Activated naive CD8-positive, alpha-beta T cell treated with anti-CD3 and anti-CD28 coated beads, Interleukin-2, amount 50 U/mL, for 24 hours (primary cell): ENCODE data around the gene CPLANE1.
"Not testable (repeated sequence)": the region's sequence is repeated elsewhere in the genome, so short reads cannot be mapped to it uniquely, and the experiment has no call there.

Source experiments
- ATAC-seq: fragments of 150-1000 bp; cut with Tn5 transposase; one replicate; pipeline ENCODE4 v1.10.0; 2021
- DNase-seq: peaks from one replicate; pipeline ENCODE4 v3.0.0; 2021
- H3K27ac Mint-ChIP-seq: one replicate; pipeline ENCODE4 v1.8.0; 2021; ENCODE audit warnings: mild to moderate bottlenecking, mixed read lengths
- H3K27me3 Mint-ChIP-seq: one replicate; pipeline ENCODE4 v1.8.0; 2021; ENCODE audit warnings: mixed read lengths
- H3K36me3 Mint-ChIP-seq: one replicate; pipeline ENCODE4 v1.8.0; 2021; ENCODE audit warnings: low read depth, mixed read lengths
- H3K4me1 Mint-ChIP-seq: one replicate; pipeline ENCODE4 v1.8.0; 2021; ENCODE audit warnings: mixed read lengths
- H3K4me3 Mint-ChIP-seq: one replicate; pipeline ENCODE4 v1.8.0; 2021; ENCODE audit warnings: mild to moderate bottlenecking, moderate library complexity, mixed read lengths
- H3K9me3 Mint-ChIP-seq: one replicate; pipeline ENCODE4 v1.8.0; 2021; ENCODE audit warnings: mixed read lengths

CPLANE1 gene

DNA sequence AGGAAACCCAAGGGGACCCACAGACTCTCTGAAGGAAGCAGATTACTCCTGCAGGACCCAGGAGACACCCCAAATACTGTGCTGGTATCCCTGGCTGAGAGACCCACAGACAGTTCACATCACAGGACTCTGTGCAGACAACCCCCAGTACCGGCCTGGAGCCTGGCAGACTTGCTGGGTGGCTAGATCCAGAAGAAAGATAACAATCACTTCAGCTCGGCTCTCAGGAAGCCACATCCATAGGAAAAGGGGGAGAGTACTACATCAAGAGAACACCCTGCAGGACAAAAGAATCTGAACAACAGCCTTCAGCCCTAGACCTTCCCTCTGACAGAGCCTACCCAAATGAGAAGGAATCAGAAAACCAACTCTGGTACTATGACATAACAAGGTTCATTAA, 166.2 kb downstream of the CPLANE1 start:
- H3K36me3 Mint-ChIP-seq: peaks cover 28% of the 10 kb centered on the region
- not testable (repeated sequence) for H3K27ac Mint-ChIP-seq, H3K27me3 Mint-ChIP-seq, ATAC-seq, H3K4me3 Mint-ChIP-seq, H3K4me1 Mint-ChIP-seq, DNase-seq, H3K9me3 Mint-ChIP-seq

DNA sequence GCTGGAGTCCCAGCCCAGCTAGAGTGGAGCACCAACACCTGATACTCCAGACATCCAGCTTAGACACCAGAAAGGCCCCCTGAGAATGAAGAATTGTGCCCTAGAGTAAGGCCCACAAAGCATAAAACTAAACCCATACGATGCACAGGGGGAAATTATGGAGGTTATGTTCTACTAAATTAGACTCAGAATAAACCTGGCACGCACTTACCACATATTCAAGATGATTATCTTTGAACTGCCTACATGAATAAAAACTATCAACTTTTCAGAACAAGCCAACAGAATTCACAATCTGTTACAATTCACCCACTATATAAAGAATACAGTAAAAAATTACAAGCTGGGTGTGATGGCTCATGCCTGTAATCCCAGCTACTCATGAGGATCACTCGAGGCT, 168.5 kb downstream of the CPLANE1 start:
- ATAC-seq: no peak
- DNase-seq: no peak
- H3K27ac Mint-ChIP-seq: no peak overlapping the region
- no peaks in the 10 kb centered on the region for H3K27me3 Mint-ChIP-seq
- H3K36me3 Mint-ChIP-seq: peaks cover 18% of the 10 kb centered on the region
- no peak overlapping the region for H3K4me3 Mint-ChIP-seq
- H3K9me3 Mint-ChIP-seq: no peaks in the 10 kb centered on the region
- no peaks in the 10 kb centered on the region for H3K4me1 Mint-ChIP-seq

DNA sequence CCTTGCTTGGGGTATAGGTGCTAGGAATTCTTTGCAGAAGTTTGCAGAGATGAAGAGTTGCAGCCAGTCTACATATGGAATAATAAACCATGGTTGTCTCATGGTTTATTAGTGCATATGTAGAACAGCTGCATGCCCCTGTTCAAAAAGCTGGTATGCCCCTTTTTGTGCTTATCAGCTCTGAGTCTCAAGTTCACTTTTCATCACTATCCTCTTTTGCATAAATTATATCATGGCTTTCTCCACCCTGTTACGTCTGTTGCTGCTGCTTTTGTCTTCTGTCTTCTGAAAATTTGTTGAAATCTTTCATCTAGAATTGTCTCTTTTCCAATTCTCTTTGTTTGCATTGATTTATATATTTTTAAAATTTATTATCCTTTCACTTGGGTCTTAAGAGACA, 172.0 kb downstream of the CPLANE1 start:
- H3K27me3 Mint-ChIP-seq: no peaks in the 10 kb centered on the region

DNA sequence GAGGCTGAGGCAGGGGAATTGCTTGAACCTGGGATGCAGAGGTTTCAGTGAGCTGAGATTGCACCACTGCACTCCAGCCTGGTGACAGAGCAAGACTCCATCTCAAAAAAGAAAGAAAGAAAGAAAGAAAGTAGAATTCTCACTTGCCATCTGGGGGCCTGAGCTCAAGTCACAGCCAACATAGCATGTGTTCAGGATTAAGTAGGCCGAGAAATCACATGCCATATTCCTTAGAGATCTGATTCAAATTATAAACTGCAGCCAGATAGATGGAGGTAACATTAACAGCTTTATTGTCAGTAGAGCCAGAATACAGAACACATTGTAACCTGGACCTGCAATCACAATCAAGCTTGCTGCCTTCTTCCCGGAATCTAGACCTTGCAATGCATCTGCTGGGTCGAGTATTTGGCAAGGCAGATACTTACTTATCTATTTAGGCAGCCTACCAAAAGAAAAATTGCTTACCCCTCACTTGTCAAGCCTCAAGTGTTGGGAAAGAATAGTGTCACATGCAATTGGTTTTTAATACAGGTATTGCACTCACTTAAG, 173.7 kb downstream of the CPLANE1 start:
- ATAC-seq (no peak), DNase-seq (no peak)
- H3K4me1 Mint-ChIP-seq: no peaks in the 10 kb centered on the region
- H3K27ac Mint-ChIP-seq: no peak overlapping the region
- H3K27me3 Mint-ChIP-seq: no peaks in the 10 kb centered on the region
- no peaks in the 10 kb centered on the region for H3K9me3 Mint-ChIP-seq
- peaks cover 10% of the 10 kb centered on the region for H3K36me3 Mint-ChIP-seq
- no peak overlapping the region for H3K4me3 Mint-ChIP-seq

More for the DNA sequence above, 172.0 kb downstream of the CPLANE1 start:
- no peak overlapping the region for H3K4me3 Mint-ChIP-seq
- H3K9me3 Mint-ChIP-seq: no peaks in the 10 kb centered on the region
- no peak overlapping the region for H3K27ac Mint-ChIP-seq
- H3K4me1 Mint-ChIP-seq: no peaks in the 10 kb centered on the region
- H3K36me3 Mint-ChIP-seq: peaks cover 10% of the 10 kb centered on the region
- no peak for DNase-seq
- no peak for ATAC-seq

DNA sequence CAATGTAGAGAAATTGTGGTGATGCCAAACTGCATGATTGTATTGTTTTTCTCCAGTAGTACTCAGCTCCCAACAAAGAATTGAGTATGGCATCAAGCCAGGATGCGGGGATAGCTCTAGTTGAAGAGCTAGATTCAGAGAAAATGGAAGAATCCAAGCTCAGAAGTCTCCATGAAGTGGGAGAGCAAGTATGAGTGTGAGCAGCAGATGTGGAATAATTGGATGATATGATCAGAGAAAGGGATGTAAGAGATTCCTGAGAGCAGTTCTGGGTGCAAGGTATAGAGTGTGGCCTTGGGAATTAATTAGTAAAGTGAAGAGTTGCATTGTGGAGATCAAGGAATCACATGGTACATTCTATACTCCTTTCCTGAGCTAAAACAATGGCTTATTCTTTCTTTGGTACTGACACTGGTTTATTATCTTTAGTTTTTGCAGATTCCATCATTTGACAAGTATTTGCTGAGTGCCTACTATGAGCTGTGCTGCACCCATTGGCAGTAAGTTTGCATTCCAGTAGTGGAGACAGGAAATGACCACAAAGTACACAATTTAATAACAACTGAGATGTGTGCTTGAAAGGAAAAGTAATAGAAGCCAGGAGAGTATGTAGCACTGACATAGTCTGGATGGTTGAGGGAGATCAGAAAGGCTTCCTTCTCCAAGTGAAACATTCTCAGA, 177.1 kb downstream of the CPLANE1 start:
- H3K9me3 Mint-ChIP-seq: no peaks in the 10 kb centered on the region

DNA sequence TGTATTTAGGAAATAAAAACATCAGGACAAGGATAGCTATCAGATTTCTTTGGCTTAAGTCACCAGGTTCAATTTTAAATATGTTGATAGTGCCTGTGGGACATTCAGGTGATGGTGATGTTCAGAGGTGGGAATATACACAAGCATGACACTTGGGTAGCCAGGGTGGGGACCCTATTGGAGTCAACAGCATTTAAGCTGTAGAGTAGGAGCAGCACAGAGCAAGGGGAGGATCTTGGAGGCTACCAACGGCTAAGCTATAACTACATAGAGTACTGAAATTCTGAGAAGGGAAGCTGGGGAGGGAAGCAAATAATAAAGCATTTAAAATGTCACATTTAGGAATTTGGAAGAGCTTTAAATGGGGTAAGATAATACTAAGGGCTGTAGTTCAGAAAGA, 177.7 kb downstream of the CPLANE1 start:
- H3K4me3 Mint-ChIP-seq: no peak overlapping the region
- ATAC-seq (no peak), DNase-seq (no peak)
- H3K9me3 Mint-ChIP-seq: no peaks in the 10 kb centered on the region
- H3K27me3 Mint-ChIP-seq: no peaks in the 10 kb centered on the region
- no peaks in the 10 kb centered on the region for H3K4me1 Mint-ChIP-seq
- H3K27ac Mint-ChIP-seq: no peak overlapping the region
- no peaks in the 10 kb centered on the region for H3K36me3 Mint-ChIP-seq

More for the DNA sequence above, 177.1 kb downstream of the CPLANE1 start:
- ATAC-seq: no peak
- no peaks in the 10 kb centered on the region for H3K4me1 Mint-ChIP-seq
- no peak overlapping the region for H3K4me3 Mint-ChIP-seq
- no peak for DNase-seq
- no peaks in the 10 kb centered on the region for H3K27me3 Mint-ChIP-seq
- H3K27ac Mint-ChIP-seq: no peak overlapping the region
- H3K36me3 Mint-ChIP-seq: no peaks in the 10 kb centered on the region

DNA sequence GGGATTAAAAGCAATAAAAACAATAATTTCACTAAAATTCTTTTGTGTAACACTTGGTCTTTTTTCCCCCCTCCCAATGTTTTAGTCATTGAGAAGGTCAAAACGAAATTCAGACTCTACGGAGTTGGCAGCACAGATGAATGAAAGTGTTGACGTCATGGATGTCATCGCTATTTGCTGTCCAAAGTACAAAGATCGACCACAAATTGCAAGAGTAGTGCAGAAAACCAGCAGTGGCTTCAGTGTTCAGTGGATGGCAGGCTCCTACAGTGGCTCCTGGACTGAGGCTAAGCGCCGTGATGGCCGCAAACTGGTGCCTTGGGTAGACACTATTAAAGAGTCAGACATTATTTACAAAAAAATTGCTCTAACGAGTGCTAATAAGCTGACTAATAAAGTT, 184.7 kb downstream of the CPLANE1 start:
- H3K9me3 Mint-ChIP-seq: no peaks in the 10 kb centered on the region
- ATAC-seq (no peak), DNase-seq (no peak)
- H3K4me3 Mint-ChIP-seq: no peak overlapping the region
- H3K27ac Mint-ChIP-seq: no peak overlapping the region
- H3K36me3 Mint-ChIP-seq: peaks cover 17% of the 10 kb centered on the region
- H3K4me1 Mint-ChIP-seq: no peaks in the 10 kb centered on the region
- H3K27me3 Mint-ChIP-seq: no peaks in the 10 kb centered on the region

DNA sequence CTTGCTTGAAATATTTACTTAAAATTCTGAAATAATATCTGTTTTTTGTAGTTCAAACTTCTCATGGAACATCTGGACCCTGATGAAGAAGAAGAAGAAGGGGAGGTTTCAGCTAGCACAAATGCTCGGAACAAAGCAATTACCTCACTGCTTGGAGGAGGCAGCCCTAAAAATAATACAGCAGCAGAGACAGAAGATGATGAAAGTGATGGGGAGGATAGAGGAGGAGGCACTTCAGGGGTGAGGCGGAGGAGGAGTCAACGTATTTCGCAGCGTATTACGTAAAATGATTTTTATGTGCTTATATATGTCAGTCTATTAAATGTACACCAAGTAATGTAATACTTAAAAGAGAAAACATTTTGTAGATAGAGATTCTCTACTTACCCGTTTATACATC, 185.4 kb downstream of the CPLANE1 start:
- DNase-seq: no peak

DNA sequence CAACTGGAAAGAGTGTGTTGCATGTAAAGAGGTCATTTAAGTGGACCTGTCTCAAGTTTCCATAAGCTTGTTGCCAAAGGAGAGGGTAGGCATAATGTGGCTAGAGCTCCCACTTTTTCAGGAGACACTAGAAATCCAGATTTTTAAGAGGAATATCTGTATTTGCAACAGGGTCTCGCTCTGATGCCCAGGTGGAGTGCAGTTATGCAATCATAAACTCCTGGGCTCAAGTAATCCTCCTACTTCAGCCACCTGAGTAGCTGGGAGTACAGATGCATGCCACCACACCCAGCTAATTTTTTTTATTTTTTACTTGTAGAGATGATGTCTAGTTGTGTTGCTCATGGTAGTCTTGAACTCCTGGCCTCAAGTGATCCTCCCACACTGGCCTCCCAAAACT, 189.1 kb downstream of the CPLANE1 start:
- Mint-ChIP-seq H3K9me3 (no peaks in the 10 kb centered on the region), H3K4me1 (no peaks in the 10 kb centered on the region)
- ATAC-seq: no peak

More for the DNA sequence above, 185.4 kb downstream of the CPLANE1 start:
- no peaks in the 10 kb centered on the region for H3K27me3 Mint-ChIP-seq
- no peaks in the 10 kb centered on the region for H3K9me3 Mint-ChIP-seq
- H3K4me1 Mint-ChIP-seq: no peaks in the 10 kb centered on the region
- H3K4me3 Mint-ChIP-seq: no peak overlapping the region
- peaks cover 19% of the 10 kb centered on the region for H3K36me3 Mint-ChIP-seq
- ATAC-seq: no peak
- H3K27ac Mint-ChIP-seq: no peak overlapping the region

DNA sequence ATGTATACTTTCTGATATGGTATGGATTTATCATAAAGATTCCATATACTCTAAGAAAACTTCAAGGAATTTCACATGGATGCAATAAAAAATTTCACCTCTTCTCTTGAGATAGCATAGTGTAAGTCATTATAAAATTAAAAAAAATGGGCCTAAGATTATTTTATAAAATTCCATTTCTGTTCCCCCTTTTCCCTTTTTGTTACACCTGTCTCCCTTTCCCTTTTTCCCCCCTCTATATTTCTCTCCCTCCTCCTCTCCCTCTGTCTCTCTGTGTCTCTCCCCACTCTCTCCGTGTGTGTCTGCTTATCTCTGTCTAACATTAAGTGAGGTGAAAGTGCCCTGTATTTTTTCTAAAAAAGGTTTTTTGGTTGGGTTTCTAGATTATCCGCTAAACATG, 192.4 kb downstream of the CPLANE1 start:
- ATAC-seq (no peak), DNase-seq (no peak)
- no peaks in the 10 kb centered on the region for H3K4me1 Mint-ChIP-seq
- H3K4me3 Mint-ChIP-seq: no peak overlapping the region
- no peaks in the 10 kb centered on the region for H3K27me3 Mint-ChIP-seq
- no peaks in the 10 kb centered on the region for H3K9me3 Mint-ChIP-seq
- H3K36me3 Mint-ChIP-seq: peaks cover 28% of the 10 kb centered on the region
- no peak overlapping the region for H3K27ac Mint-ChIP-seq

More for the DNA sequence above, 189.1 kb downstream of the CPLANE1 start:
- Mint-ChIP-seq H3K4me3 (no peak overlapping the region), H3K36me3 (peaks cover 27% of the 10 kb centered on the region), H3K27me3 (no peaks in the 10 kb centered on the region), H3K27ac (peak overlapping the region; percentile 19)
- DNase-seq: no peak
